Measurements from ENCODE around the gene IGBP1.
"Not testable (repeated sequence)": the region's sequence is repeated elsewhere in the genome, so short reads cannot be mapped to it uniquely, and the experiment has no call there.

The IGBP1 gene

GRCh38 chrX:70168238-70169188 is 35.3 kb downstream of the IGBP1 start:
- DNase-seq: no peak

- no peak for DNase-seq
Measured at GRCh38 chrX:70169281-70169680, 36.0 kb downstream of the IGBP1 start.

DNA sequence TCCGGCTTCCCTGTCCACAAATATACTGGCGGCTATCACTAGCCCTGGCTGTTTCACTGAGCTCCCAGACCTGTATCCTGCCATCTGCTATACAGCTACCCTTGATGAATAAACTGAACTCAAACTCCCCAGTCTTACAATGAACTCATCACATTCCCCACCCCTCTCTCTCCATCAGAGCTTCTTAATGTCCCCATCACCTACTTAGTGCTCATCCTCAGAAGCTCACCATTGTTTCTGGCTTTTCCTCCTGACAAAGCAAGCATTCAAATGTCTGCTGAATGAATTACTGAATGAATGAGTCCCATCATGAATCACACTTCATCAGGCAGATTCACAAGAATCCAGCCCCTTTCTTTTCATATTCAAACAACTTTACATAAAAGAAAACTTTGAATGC is 38.4 kb downstream of the IGBP1 start:
- DNase-seq: no peak

DNA sequence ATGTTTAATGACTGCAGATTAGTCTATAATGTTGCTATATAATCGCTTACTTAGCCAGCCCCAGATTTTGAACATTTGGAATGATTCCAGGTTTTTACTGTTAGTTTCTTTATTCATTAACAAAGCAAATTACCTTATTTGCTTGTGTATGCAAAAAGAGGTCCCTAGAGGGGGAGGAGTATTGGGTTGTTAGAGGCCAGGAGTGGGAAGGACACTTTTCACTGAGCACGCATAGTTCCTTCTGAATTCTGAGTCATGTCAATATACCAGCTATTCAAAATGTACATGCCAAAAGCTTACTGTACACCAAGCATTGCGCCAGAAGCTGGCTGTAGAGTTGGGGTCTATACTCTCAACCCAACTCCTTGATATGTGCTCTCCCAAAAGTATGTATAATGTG is 39.0 kb downstream of the IGBP1 start:
- DNase-seq: no peak

GRCh38 chrX:70172964-70173363 is 39.7 kb downstream of the IGBP1 start:
- DNase-seq: no peak

DNA sequence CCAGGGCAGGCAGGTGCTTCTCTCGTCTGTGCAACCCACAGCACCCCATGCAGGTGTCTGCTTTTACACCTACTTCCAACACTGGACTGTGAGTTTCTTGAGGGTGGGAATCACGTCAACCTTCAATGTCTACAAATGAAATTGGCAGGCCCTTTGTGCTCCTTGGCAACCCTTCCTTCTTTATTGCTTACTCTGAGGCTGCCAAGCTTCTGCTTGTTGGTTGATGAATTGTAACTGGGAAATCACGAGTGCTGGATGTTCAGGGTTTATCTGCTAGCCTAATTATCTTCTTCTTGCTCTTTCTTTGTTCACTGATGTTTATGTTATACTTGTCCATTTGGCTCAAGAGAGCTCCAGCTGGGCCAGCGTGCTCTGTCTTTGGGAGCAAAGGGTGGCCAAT is 41.5 kb downstream of the IGBP1 start:
- DNase-seq: no peak

DNA sequence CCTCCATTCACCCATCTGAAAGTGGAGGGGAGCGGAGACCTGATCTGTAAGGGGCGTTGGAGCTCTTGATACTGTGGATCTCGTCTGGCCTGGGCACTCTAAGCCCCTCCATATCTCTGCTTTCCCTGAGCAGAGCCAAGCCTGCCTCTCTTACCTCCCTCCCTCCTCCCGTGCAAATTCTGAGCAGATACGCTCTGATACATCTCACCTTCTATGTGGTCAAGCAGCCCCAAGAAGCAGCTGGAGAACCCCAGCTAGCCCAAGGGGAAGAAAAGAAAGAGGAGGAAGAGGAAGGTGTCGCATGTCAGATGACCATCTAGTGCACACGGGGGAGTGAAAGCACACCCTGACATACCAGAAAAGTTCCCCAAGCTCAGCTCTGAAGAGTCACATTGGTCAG is 42.1 kb downstream of the IGBP1 start:
- no peak for DNase-seq

DNA sequence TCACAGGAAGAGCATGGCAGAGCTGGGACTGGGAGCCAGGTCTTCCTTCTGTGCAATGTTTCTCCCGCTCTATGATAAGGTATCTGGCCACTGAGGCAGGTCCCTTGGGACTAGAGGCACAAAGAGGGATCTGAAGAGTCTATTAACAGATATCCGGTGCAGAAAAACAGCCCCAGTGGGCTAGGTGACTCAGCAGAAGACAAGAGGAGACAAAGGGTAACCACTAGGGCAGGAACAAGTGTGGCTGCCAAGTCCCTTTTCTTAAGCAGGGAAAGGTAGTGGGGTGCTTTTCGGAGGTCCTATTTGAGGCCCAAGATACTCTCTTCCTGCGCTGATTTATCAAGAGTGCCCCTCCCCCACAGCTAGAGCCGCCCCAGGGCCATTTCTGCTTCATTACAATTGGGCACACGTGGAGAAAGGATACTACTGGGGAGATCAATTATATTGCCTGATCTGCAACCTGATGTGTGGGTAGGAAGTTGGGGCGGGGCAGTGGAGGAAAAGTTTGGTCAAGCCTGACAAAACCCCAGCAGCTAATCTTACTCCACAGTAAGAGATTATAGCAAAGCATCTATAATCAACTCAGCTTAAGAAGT is 43.8 kb downstream of the IGBP1 start, which contains the start of gene DGAT2L6:
Gene DGAT2L6, plus strand, starts transcription at position 546 of the 596 bp plus-strand sequence. CDS start 100 bp downstream, outside the sequence.
- DNase-seq: no peak

- no peak for DNase-seq
Measured at GRCh38 chrX:70183091-70183490, 49.8 kb downstream of the IGBP1 start.

DNA sequence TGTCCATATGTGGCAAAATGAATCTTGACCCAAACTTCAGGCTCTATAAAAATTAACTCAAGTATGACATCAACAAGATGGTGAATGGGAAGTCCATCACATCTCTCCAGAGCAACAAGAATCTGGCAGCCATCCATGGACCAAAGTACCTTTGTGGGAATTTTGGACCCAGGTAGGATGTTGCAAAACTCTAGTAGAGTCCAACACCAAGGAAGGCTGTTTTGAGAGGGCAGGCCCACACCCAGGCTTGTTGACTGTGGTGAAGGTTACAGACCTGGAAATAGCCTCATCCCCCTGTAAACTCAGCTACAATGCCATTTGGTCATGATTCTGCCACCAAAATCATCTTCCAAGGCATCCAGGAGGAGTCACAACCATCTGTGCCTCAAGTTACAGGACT is 57.0 kb downstream of the IGBP1 start:
- no peak for DNase-seq

GRCh38 chrX:70196961-70197720 is 63.9 kb downstream of the IGBP1 start:
- peak; percentile 68 to 74 for DNase-seq

- DNase-seq: no peak
Measured at GRCh38 chrX:70201732-70202131, 68.5 kb downstream of the IGBP1 start.

- DNase-seq: no peak
Measured at GRCh38 chrX:70208479-70208878, 75.2 kb downstream of the IGBP1 start.

DNA sequence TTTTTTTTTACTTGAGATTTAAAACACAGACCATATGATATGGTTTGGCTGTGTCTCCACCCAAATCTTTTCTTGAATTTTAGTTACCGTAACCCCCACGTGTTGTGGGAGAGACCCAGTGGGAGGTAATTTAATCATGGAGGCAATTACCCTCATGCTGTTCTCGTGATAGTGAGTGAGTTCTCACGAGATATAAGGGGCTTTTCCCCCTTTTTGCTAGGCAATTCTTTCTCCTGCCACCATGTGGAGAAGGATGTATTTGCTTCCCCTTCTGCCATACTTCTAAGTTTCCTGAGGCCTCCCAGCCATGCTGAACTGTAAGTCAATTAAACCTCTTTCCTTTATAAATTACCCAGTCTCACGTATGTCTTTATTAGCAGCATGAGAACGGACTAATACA is 76.3 kb downstream of the IGBP1 start:
- not testable (repeated sequence) for DNase-seq

All from activated T-cell treated with anti-CD3 and anti-CD28 coated beads, Interleukin-2, amount 50 U/mL, for 48 hours (primary cell).